A549 (cell line): ENCODE results near the gene KIAA0040. TPM values are rescaled to one million over a fixed set of nuclear protein-coding genes. Genes with fewer than 3 reads are reported as not detected.

ENCODE experiments used
- ATAC-seq, 2 experiments: fragments of 200-7000 bp in 1 of 2; fragments of >200 bp in 1 of 2; cut with Nextera tagmentation in 1 of 2; cut with Tn5 transposase in 1 of 2; 3 replicates each; pipeline versions ENCODE4 v1.8.0 to v1.9.1; 2018 to 2020; ENCODE audit warnings: mild to moderate bottlenecking in 1 of 2, moderate library complexity in 1 of 2
- CTCF ChIA-PET: fragments of 300-600 bp; sonication (Branson Sonifier 250); formaldehyde crosslinking; extraction: SDS; loops from one replicate; lab custom pipeline; 2021; ENCODE audit warnings: antibody characterized with exemption, inconsistent platforms; lab: Yijun Ruan, JAX
- POLR2A ChIA-PET: fragments of 350-600 bp; formaldehyde crosslinking; extraction: SDS; loops from one replicate; lab custom pipeline; 2021; ENCODE audit warnings: antibody characterized with exemption, inconsistent platforms; lab: Yijun Ruan, JAX
- DNase-seq, 2 experiments: peaks; one replicate each; pipeline versions ENCODE4 v3.0.0 to v3.0.0-alpha.2; 2011 to 2016; ENCODE audit warnings: low read depth in 1 of 2, low spot score in 1 of 2
- FAIRE-seq: peaks from 2 replicates; lab custom pipeline; 2011; peaks lifted over from hg19 to GRCh38; lab: Jason Lieb, UNC
- H3K27ac ChIP-seq, 2 experiments: fragments of >200 bp; sonication (Bioruptor Twin); formaldehyde crosslinking; 3 replicates each; pipeline ENCODE4 v1.5.1; 2016 to 2017
- H3K4me1 ChIP-seq: fragments of >200 bp; sonication (Bioruptor Twin); formaldehyde crosslinking; 3 replicates; pipeline ENCODE4 v1.6.1; 2016
- H3K4me2 ChIP-seq: fragments of >200 bp; sonication (Bioruptor Twin); formaldehyde crosslinking; 3 replicates; pipeline ENCODE4 v1.6.1; 2016
- H3K4me3 ChIP-seq: fragments of >200 bp; sonication (Bioruptor Twin); formaldehyde crosslinking; 3 replicates; pipeline ENCODE4 v1.5.1; 2016
- H3K9me3 ChIP-seq: fragments of >200 bp; sonication (Bioruptor Twin); formaldehyde crosslinking; 3 replicates; pipeline ENCODE4 v1.6.1; 2016
- ATOH8 ChIP-seq: fragments of 250-450 bp; sonication (Bioruptor Pico); IDR thresholded peaks from 2 replicates; pipeline ENCODE4 v1.5.0; 2020; ENCODE audit warnings: low read depth, mild to moderate bottlenecking, moderate library complexity
- CHD2 ChIP-seq: fragments of 150-350 bp; IDR thresholded peaks from 2 replicates; pipeline ENCODE4 v1.6.1; 2014; ENCODE audit warnings: low read length; ENCODE audit not compliant: partially characterized antibody
- CHD4 ChIP-seq: fragments of 200-600 bp; sonication (generic); IDR thresholded peaks from 2 replicates; pipeline ENCODE4 v1.6.1; 2016; ENCODE audit warnings: antibody characterized with exemption, mild to moderate bottlenecking, borderline replicate concordance
- E2F6 ChIP-seq: IDR thresholded peaks from 2 replicates; pipeline ENCODE4 v1.6.1; 2012; ENCODE audit warnings: low read depth, borderline replicate concordance
- ELK1 ChIP-seq: fragments of 150-350 bp; IDR thresholded peaks from 2 replicates; pipeline ENCODE4 v1.6.1; 2014; ENCODE audit warnings: low read depth, mild to moderate bottlenecking, low read length
- FOSB ChIP-seq: fragments of 250-450 bp; sonication (Bioruptor Pico); IDR thresholded peaks from 2 replicates; pipeline ENCODE4 v1.5.0; 2020; ENCODE audit warnings: mild to moderate bottlenecking, moderate library complexity
- GATA3 ChIP-seq: IDR thresholded peaks from 2 replicates; pipeline ENCODE4 v1.6.1; 2012; ENCODE audit warnings: borderline replicate concordance
- HEYL ChIP-seq: fragments of 250-450 bp; sonication (Bioruptor Pico); IDR thresholded peaks from 2 replicates; pipeline ENCODE4 v1.8.0; 2021; ENCODE audit warnings: mild to moderate bottlenecking, moderate library complexity
- HOXB13 ChIP-seq: fragments of 250-450 bp; sonication (Bioruptor Pico); IDR thresholded peaks from 2 replicates; pipeline ENCODE4 v1.5.0; 2020; ENCODE audit warnings: low read depth, mild to moderate bottlenecking, moderate library complexity
- KDM1A ChIP-seq: fragments of 200-600 bp; sonication (generic); IDR thresholded peaks from 2 replicates; pipeline ENCODE4 v1.6.1; 2016; ENCODE audit warnings: low read depth, mild to moderate bottlenecking
- KDM5A ChIP-seq: fragments of 200-600 bp; sonication (generic); IDR thresholded peaks from 2 replicates; pipeline ENCODE4 v1.6.1; 2016; ENCODE audit warnings: antibody characterized with exemption, mild to moderate bottlenecking
- MAFK ChIP-seq: fragments of 450-650 bp; IDR thresholded peaks from 2 replicates; pipeline ENCODE4 v1.6.1; 2014; ENCODE audit not compliant: partially characterized antibody
- MAX ChIP-seq: IDR thresholded peaks from 2 replicates; pipeline ENCODE4 v1.6.1; 2012
- MAZ ChIP-seq: fragments of 150-350 bp; IDR thresholded peaks from 2 replicates; pipeline ENCODE4 v1.6.1; 2014; ENCODE audit warnings: antibody characterized with exemption, low read depth, low read length, borderline replicate concordance
- NR3C1 ChIP-seq: fragments of >200 bp; sonication (Bioruptor Twin); formaldehyde crosslinking; IDR thresholded peaks from 3 replicates; pipeline ENCODE4 v1.6.1; 2017
- POLR2A ChIP-seq: IDR thresholded peaks from 2 replicates; pipeline ENCODE4 v1.6.1; 2012; ENCODE audit warnings: mild to moderate bottlenecking, low read length
- POLR2AphosphoS2 ChIP-seq: conservative IDR thresholded peaks from 2 replicates; pipeline ENCODE4 v1.6.1; 2012; ENCODE audit warnings: low read length, improper control_type of control experiment, inconsistent platforms
- RCOR1 ChIP-seq: fragments of 150-350 bp; IDR thresholded peaks from 2 replicates; pipeline ENCODE4 v1.6.1; 2014; ENCODE audit warnings: antibody characterized with exemption, low read length, low read depth
- RFX5 ChIP-seq: fragments of 450-650 bp; IDR thresholded peaks from 2 replicates; pipeline ENCODE4 v1.7.1; 2014; ENCODE audit warnings: antibody characterized with exemption, mild to moderate bottlenecking, moderate library complexity
- SMC3 ChIP-seq: fragments of >200 bp; sonication (Bioruptor Twin); formaldehyde crosslinking; IDR thresholded peaks from 3 replicates; pipeline ENCODE4 v1.6.1; 2018; ENCODE audit warnings: inconsistent platforms
- TP53 ChIP-seq: fragments of 250-450 bp; sonication (Bioruptor Pico); IDR thresholded peaks from 2 replicates; pipeline ENCODE4 v1.5.0; 2021; ENCODE audit warnings: mild to moderate bottlenecking, moderate library complexity
- ZNF302 ChIP-seq: fragments of 250-450 bp; sonication (Bioruptor Pico); IDR thresholded peaks from 2 replicates; pipeline ENCODE4 v1.9.0; 2021; ENCODE audit warnings: inconsistent platforms, mild to moderate bottlenecking, moderate library complexity
- WGBS: methylation state at CpG from one replicate; pipeline ENCODE4 v1.1.6; 2017; ENCODE audit errors: missing lambda C conversion rate; 5-methylcytosine and 5-hydroxymethylcytosine counted together
- polyA plus RNA-seq, 4 experiments: library from polyadenylated mRNA; depleted of rRNA in 3 of 4; stranded (reverse); fragments of >200 nt; fragmentation: RNase III in 1 of 4; extraction: RNeasy Plus Mini Kit Qiagen cat#74134 plus additional on column Dnase treatment in 1 of 4; gene quantifications; 2 replicates in 3 of 4; 3 replicates in 1 of 4; pipeline ENCODE4 v1.2.3, GENCODE V29; 2011 to 2017

KIAA0040 gene
- polyA plus RNA-seq, 2 of the 4 experiments (the other 2 are of a cell fraction): 0.21 to 1.1 TPM

- TF ChIP-seq GATA3 (no peak), NR3C1 (no peak)
These were observed 16.3 kb downstream of the KIAA0040 start (continued) for GRCh38 chr1:175176246-175176645.

GRCh38 chr1:175174309-175175102 is 18.1 kb downstream of the KIAA0040 start:
- CTCF ChIA-PET: interaction anchor here (0.6 to 3.1 kb wide), 5 partner anchors 20 to 258 kb away, joined by 3 to 11 read pairs (median 6); no protein-coding TSS in a partner anchor
- no peak overlapping the region for H3K4me3 ChIP-seq
- no peak for DNase-seq
- H3K4me2 ChIP-seq: no peak overlapping the region
- H3K27ac ChIP-seq: no peak overlapping the region
- FAIRE-seq: no peak
- TF ChIP-seq RCOR1: no peak
- TF ChIP-seq ATOH8 (CRISPR knock-in tag): no peak
- TF ChIP-seq NR3C1: no peak
- no peak for TF ChIP-seq MAFK
- TF ChIP-seq E2F6: no peak
- no peak for TF ChIP-seq HOXB13 (CRISPR knock-in tag)
- TF ChIP-seq HEYL (CRISPR knock-in tag): no peak
- TF ChIP-seq TP53 (CRISPR knock-in tag): no peak
- no peak for TF ChIP-seq CHD2
- TF ChIP-seq MAX: no peak
- TF ChIP-seq POLR2A: no peak
- no peak for TF ChIP-seq FOSB (CRISPR knock-in tag)
- TF ChIP-seq, all 56 proteins: peak for 0
- 15% methylated on average over 5 of the region's 5 CpGs for WGBS
- POLR2A ChIA-PET: interaction anchor here (0.5 kb wide), 1 partner anchor 203 kb away, joined by 6 read pairs; no protein-coding TSS in a partner anchor
- H3K9me3 ChIP-seq: no peaks in the 10 kb centered on the region
- H3K4me1 ChIP-seq: no peaks in the 10 kb centered on the region
- ATAC-seq: no peak

GRCh38 chr1:175173531-175173930 is 19.0 kb downstream of the KIAA0040 start:
- TF ChIP-seq KDM1A (no peak), MAZ (no peak), KDM5A (no peak), ELK1 (no peak), E2F6 (no peak), FOSB (CRISPR knock-in tag) (no peak), ZNF302 (no peak), CHD2 (no peak), POLR2AphosphoS2 (no peak), CHD4 (no peak), SMC3 (no peak), RFX5 (no peak), NR3C1 (no peak)
- Histone ChIP-seq H3K27ac (no peak overlapping the region), H3K4me3 (no peak overlapping the region), H3K4me2 (no peak overlapping the region), H3K4me1 (no peaks in the 10 kb centered on the region), H3K9me3 (no peaks in the 10 kb centered on the region)
- ChIA-PET CTCF (interaction anchor here (1.7 to 3.1 kb wide), 3 partner anchors 19 to 145 kb away, joined by 6 to 11 read pairs (median 10); no protein-coding TSS in a partner anchor), POLR2A (interaction anchor here (0.5 kb wide), 1 partner anchor 204 kb away, joined by 6 read pairs; no protein-coding TSS in a partner anchor)
- ATAC-seq (no peak), DNase-seq (no peak), FAIRE-seq (no peak)
- WGBS: 53% methylated on average over 7 of the region's 7 CpGs
